Epithelial cell of esophagus (primary cell): ENCODE data around the gene SLC9A5.

ENCODE experiments used
- DNase-seq: peaks from one replicate; pipeline ENCODE4 v3.0.0; 2010; ENCODE audit warnings: low read depth
- H3K4me3 ChIP-seq: 2 replicates; pipeline ENCODE4 v1.5.1; 2011; ENCODE audit warnings: mild to moderate bottlenecking, low read length, control low read depth
- TF ChIP-seq, protein P1 (sequence below): IDR thresholded peaks from 2 replicates; pipeline ENCODE4 v1.5.1; 2011; ENCODE audit warnings: low read depth, mild to moderate bottlenecking, low read length, control low read depth, inconsistent platforms; ENCODE audit not compliant: insufficient read depth; ENCODE audit errors: missing control alignments

The SLC9A5 gene, protein sequence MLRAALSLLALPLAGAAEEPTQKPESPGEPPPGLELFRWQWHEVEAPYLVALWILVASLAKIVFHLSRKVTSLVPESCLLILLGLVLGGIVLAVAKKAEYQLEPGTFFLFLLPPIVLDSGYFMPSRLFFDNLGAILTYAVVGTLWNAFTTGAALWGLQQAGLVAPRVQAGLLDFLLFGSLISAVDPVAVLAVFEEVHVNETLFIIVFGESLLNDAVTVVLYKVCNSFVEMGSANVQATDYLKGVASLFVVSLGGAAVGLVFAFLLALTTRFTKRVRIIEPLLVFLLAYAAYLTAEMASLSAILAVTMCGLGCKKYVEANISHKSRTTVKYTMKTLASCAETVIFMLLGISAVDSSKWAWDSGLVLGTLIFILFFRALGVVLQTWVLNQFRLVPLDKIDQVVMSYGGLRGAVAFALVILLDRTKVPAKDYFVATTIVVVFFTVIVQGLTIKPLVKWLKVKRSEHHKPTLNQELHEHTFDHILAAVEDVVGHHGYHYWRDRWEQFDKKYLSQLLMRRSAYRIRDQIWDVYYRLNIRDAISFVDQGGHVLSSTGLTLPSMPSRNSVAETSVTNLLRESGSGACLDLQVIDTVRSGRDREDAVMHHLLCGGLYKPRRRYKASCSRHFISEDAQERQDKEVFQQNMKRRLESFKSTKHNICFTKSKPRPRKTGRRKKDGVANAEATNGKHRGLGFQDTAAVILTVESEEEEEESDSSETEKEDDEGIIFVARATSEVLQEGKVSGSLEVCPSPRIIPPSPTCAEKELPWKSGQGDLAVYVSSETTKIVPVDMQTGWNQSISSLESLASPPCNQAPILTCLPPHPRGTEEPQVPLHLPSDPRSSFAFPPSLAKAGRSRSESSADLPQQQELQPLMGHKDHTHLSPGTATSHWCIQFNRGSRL

DNA sequence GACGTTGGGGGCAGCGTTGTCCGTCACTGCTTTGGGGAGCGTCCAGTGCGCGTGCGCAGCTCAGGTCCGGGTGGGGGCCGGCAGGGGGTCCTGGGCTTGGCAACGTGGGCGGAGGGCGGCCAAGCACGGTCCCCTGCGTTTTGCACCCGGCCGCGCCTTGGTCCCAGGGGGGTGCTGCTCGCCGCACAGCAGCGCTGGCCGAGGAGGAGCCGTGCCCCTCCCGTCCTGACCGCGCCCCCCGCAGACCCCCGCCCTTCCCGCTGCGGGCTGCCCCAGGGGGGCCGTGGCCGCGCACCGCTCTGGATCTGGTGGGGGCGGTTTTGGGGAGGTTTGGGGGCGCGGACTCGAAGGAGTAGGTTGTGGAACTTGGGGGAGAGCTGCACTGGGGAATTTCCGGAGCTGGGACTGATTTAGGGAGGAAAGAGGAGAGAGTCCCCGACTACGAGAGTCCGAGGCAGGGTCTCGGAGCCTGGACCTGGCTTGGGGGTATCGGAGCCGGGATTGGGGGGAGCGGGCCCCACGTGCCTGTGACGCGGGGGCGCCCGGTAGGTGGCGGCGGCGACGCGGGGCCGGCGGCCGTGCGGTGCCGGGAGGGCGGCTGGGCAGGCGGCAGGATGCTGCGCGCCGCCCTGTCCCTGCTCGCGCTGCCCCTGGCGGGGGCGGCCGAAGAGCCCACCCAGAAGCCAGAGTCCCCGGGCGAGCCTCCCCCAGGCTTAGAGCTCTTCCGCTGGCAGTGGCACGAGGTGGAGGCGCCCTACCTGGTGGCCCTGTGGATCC lies at the start of gene SLC9A5:
Gene SLC9A5, plus strand, starts transcription at position 579 of the 777 bp plus-strand sequence. Its CDS starts 36 bp downstream, at position 615.
- DNase-seq, result peak; percentile 20
- TF ChIP-seq, protein P1, sequence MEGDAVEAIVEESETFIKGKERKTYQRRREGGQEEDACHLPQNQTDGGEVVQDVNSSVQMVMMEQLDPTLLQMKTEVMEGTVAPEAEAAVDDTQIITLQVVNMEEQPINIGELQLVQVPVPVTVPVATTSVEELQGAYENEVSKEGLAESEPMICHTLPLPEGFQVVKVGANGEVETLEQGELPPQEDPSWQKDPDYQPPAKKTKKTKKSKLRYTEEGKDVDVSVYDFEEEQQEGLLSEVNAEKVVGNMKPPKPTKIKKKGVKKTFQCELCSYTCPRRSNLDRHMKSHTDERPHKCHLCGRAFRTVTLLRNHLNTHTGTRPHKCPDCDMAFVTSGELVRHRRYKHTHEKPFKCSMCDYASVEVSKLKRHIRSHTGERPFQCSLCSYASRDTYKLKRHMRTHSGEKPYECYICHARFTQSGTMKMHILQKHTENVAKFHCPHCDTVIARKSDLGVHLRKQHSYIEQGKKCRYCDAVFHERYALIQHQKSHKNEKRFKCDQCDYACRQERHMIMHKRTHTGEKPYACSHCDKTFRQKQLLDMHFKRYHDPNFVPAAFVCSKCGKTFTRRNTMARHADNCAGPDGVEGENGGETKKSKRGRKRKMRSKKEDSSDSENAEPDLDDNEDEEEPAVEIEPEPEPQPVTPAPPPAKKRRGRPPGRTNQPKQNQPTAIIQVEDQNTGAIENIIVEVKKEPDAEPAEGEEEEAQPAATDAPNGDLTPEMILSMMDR, result no peak
- peak within 1 kb of the TSS; percentile 46 for H3K4me3 ChIP-seq

DNA sequence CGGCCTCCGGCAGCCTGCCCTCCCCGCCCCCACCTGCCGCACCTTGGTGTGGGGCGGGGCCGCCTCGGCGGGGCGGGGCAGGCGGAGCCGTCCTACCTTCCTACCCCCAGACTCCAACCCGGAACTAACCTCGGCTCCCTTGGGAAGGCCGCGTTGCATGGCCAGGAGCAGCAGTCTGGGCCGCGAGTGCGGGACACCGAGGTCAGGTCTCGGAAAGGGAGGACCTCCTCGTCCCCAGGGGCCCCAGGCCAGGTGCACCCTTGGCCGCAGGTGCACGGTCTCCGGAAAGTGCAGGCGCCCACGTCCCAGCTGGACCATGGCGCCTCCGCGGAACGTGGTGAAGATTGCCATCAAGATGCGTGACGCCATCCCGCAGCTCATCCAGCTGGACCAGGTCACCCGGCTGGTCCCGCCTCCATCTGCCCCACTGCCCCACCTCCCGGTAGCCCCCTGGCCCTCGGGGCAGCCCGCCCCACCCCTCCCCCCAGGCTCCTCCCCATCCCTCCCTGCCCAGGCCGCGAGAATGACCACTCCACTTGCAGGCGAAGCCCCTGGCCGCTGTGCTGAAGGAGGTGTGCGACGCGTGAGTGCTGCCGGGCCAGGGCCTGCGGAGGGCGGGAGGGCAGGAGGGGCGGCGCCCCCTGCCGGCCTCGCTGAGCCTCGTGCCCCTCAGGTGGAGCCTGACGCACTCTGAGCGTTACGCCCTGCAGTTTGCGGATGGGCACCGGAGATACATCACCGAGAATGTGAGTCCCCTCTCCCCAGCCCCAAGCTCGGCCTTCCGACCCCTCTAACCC lies 49.6 kb upstream of the SLC9A5 start, which contains the start of gene ELMO3:
Gene ELMO3, plus strand, starts transcription at position 121 of the 797 bp plus-strand sequence. Its CDS starts 196 bp downstream, at position 317.
- TF ChIP-seq, protein P1, result peak; percentile 51
- peak; percentile 79 for DNase-seq
- H3K4me3 ChIP-seq, result peak within 1 kb of the TSS; percentile 87

DNA sequence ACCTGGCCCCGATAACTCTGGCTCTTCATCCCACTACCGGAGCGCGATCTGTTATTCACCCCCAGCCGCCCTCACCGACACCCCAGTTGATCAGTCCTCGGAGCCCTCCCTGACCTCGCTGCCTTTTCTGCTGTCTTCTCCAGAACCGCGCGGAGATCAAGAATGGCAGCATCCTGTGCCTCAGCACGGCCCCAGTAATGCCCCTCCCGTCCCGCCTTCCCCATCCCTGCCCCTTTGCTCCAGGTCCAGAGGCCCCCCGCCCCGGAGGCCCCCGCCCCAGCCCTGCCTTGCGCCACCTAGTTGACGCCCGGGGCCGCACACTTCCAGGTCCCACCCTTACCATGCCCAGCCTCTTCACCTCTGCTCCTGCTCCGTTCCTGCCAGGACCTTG lies 49.0 kb upstream of the SLC9A5 start:
- TF ChIP-seq, protein P1, result peak; percentile 26
- no peak for DNase-seq
- H3K4me3 ChIP-seq, result peak overlapping the region; percentile 87

DNA sequence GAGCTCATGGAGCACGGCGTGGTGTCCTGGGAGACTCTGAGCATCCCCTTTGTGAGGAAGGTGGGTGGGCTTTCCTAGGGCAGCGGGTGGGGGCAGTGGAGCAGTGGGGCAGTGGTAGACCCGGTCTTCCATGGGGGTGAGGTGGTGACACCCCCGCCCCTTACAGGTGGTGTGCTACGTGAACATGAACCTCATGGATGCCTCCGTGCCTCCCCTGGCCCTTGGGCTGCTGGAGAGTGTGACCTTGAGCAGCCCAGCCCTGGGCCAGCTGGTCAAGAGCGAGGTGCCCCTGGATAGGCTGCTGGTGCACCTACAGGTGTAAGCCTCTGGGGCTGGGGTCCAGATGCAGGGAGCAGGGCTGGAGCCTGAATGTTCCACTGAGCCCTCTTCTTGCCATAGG lies 48.3 kb upstream of the SLC9A5 start:
- TF ChIP-seq, protein P1, result no peak
- H3K4me3 ChIP-seq, result peak overlapping the region; percentile 87
- DNase-seq, result no peak

DNA sequence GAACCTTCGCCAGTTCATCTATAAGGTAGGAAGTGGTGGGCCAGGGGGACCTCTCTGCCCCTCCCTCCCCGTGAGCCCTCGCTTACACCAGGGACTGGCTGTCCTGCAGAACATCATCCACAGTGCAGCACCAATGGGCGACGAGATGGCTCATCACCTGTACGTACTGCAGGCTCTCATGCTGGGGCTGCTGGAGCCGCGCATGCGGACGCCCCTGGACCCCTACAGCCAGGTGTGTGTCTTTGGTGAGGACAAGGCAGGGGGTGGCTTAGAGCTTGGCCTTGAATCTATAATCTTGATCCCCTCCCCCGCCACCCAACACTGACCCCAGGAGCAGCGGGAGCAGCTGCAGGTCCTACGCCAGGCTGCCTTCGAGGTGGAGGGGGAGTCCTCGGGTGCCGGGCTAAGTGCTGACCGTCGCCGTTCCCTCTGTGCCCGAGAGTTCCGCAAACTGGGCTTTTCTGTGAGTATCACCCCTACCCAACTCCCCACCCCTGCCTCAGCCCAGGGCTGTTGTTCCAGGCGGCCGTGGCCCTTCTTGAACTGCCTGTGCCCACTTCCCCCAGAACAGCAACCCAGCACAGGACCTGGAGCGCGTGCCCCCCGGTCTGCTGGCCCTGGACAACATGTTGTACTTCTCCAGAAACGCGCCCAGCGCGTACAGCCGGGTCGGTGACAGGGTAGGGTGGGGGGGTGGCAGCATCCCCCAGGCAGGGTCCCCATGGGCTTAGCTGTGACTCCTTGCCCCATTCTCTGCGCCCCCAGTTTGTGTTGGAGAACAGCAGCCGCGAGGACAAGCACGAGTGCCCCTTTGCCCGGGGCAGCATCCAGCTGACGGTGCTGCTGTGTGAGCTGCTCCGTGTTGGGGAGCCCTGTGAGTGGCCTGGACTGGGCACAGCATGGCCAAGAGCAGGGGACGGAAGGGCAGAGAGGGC lies 47.1 kb upstream of the SLC9A5 start:
- TF ChIP-seq, protein P1, result no peak
- no peak overlapping the region for H3K4me3 ChIP-seq
- DNase-seq, result no peak
